Peyer's patch (tissue), 4 donors: ENCODE results near the gene GPSM1. TPM values are rescaled to one million over a fixed set of nuclear protein-coding genes. Genes with fewer than 3 reads are reported as not detected.
A peak's percentile ranks its signal among the peaks of the same experiment; 100 is the strongest.

Source experiments
- DNase-seq, 3 donors: peaks; one replicate each; pipeline ENCODE4 v3.0.0-alpha.2; 2017 to 2019
- H3K27ac ChIP-seq, 4 donors: fragments of 200-600 bp; sonication (generic); one replicate each; pipeline ENCODE4 v1.5.1; 2016 to 2019
- H3K27me3 ChIP-seq, 2 donors: fragments of 200-600 bp; sonication (generic); one replicate each; pipeline ENCODE4 v1.5.1; 2019
- H3K36me3 ChIP-seq, 3 donors: fragments of 200-600 bp; sonication (generic); one replicate each; pipeline ENCODE4 v1.5.1; 2016 to 2019
- H3K4me1 ChIP-seq, 4 donors: fragments of 200-600 bp; sonication (generic); one replicate each; pipeline ENCODE4 v1.5.1; 2016 to 2019
- H3K4me3 ChIP-seq, 4 donors: fragments of 200-600 bp; sonication (generic); 1 replicate in 3 of 4; 2 replicates in 1 of 4; pipeline ENCODE4 v1.5.1; 2016 to 2019; ENCODE audit warnings: mild to moderate bottlenecking in 1 of 4
- H3K9me3 ChIP-seq, 4 donors: fragments of 200-600 bp; sonication (generic); one replicate each; pipeline ENCODE4 v1.5.1; 2016 to 2019; ENCODE audit warnings: mild to moderate bottlenecking in 1 of 4
- CTCF ChIP-seq, 6 experiments: fragments of 450-650 bp in 4 of 6; fragments of 200-600 bp in 2 of 6; sonication (generic) in 1 of 6; IDR thresholded peaks; one replicate each; pipeline ENCODE4 v1.5.1; 2017 to 2019; ENCODE audit warnings: antibody characterized with exemption in 6 of 6, mild to moderate bottlenecking in 3 of 6, moderate library complexity in 1 of 6
- POLR2A ChIP-seq, 2 donors: fragments of 450-650 bp; IDR thresholded peaks; one replicate each; pipeline ENCODE4 v1.5.1; 2017; ENCODE audit warnings: antibody characterized with exemption in 2 of 2, mild to moderate bottlenecking in 2 of 2, moderate library complexity in 2 of 2
- total RNA-seq, 4 donors: library from RNA; depleted of rRNA; stranded (reverse); fragments of >200 nt; gene quantifications; one replicate each; pipeline ENCODE4 v1.1.0, GENCODE V29; 2016

GPSM1 gene
- total RNA-seq, 4 donors from 2014 or later, result 3.7 to 25.6 (median 6.0) TPM

- no peak for DNase-seq
- Histone ChIP-seq H3K4me1 (peaks cover 3 to 25% (median 10%) of the 10 kb centered on the region in 4 donors), H3K27ac (peak overlapping the region in 2 of 4 donors; percentile 91 to 96), H3K27me3 (no peaks in the 10 kb centered on the region), H3K36me3 (no peaks in the 10 kb centered on the region), H3K4me3 (no peak overlapping the region), H3K9me3 (peaks cover 0 to 10% (median 0%) of the 10 kb centered on the region in 4 donors)
- TF ChIP-seq POLR2A (IDR thresholded peaks at IDR 0.05) (no peak), CTCF (IDR thresholded peaks at IDR 0.05) (no peak)
These were observed 34.6 kb downstream of the GPSM1 start for GRCh38 chr9:136361754-136362449.

GRCh38 chr9:136362450-136362784 is 35.1 kb downstream of the GPSM1 start:
- Histone ChIP-seq H3K27me3 (no peaks in the 10 kb centered on the region), H3K36me3 (no peaks in the 10 kb centered on the region), H3K9me3 (peaks cover 0 to 10% (median 0%) of the 10 kb centered on the region in 4 donors), H3K4me3 (no peak overlapping the region), H3K4me1 (peaks cover 3 to 25% (median 10%) of the 10 kb centered on the region in 4 donors), H3K27ac (peak overlapping the region in 2 of 4 donors; percentile 91 to 96)
- no peak for TF ChIP-seq CTCF (IDR thresholded peaks at IDR 0.05)
- no peak for TF ChIP-seq POLR2A (IDR thresholded peaks at IDR 0.05)
- DNase-seq, result no peak

GRCh38 chr9:136363106-136363948 is 36.0 kb downstream of the GPSM1 start, which contains the start of gene DNLZ:
Gene DNLZ, minus strand, starts transcription at chr9:136363744. Its CDS starts 30 bp downstream, at chr9:136363714.
- Histone ChIP-seq H3K27me3 (no peaks in the 10 kb centered on the region), H3K4me3 (peak within 1 kb of the TSS; percentile 81 to 100 (median 88)), H3K27ac (peak within 1 kb of the TSS; percentile 90 to 98 (median 94)), H3K9me3 (peaks cover 0 to 10% (median 0%) of the 10 kb centered on the region in 4 donors), H3K36me3 (no peaks in the 10 kb centered on the region), H3K4me1 (peaks cover 3 to 25% (median 10%) of the 10 kb centered on the region in 4 donors)
- DNase-seq, result peak; percentile 96 to 99 (median 98)
- peak; percentile 98 to 99 (median 99) for TF ChIP-seq CTCF (IDR thresholded peaks at IDR 0.05)
- peak; percentile 68 to 69 for TF ChIP-seq POLR2A (IDR thresholded peaks at IDR 0.05)

GRCh38 chr9:136363949-136364748 is 36.8 kb downstream of the GPSM1 start:
- no peaks in the 10 kb centered on the region for H3K36me3 ChIP-seq
- no peaks in the 10 kb centered on the region for H3K27me3 ChIP-seq
- H3K9me3 ChIP-seq, result peaks cover 0 to 10% (median 0%) of the 10 kb centered on the region in 4 donors
- TF ChIP-seq CTCF (IDR thresholded peaks at IDR 0.05) (no peak), POLR2A (IDR thresholded peaks at IDR 0.05) (no peak)
- peak overlapping the region in 3 of 4 donors; percentile 84 to 100 (median 93) for H3K4me3 ChIP-seq
- H3K27ac ChIP-seq, result peak overlapping the region in 2 of 4 donors; percentile 96 to 98
- no peak for DNase-seq
- peaks cover 3 to 25% (median 10%) of the 10 kb centered on the region in 4 donors for H3K4me1 ChIP-seq
